GM19193 (cell line): ENCODE data around the gene FNDC3A.

Source experiments
- POLR2A ChIP-seq: IDR thresholded peaks from 4 replicates; pipeline ENCODE4 v1.6.1; 2011; ENCODE audit not compliant: insufficient read depth, insufficient read length; ENCODE audit errors: extremely low read depth

Gene FNDC3A

GRCh38 chr13:48975856-48976575 is at the start of gene FNDC3A:
Gene FNDC3A (plus strand): TSS chr13:48975912. CDS start chr13:49006191, 30,279 bp downstream.
- TF ChIP-seq POLR2A = peak; percentile 75

GRCh38 chr13:48928757-48929430 is 46.8 kb upstream of the FNDC3A start:
- TF ChIP-seq POLR2A = no peak

- no peak for TF ChIP-seq POLR2A
These were observed 44.8 kb upstream of the FNDC3A start for GRCh38 chr13:48930918-48931317.

- no peak for TF ChIP-seq POLR2A
These were observed 37.3 kb upstream of the FNDC3A start for GRCh38 chr13:48938308-48938943.

- no peak for TF ChIP-seq POLR2A
These were observed 36.0 kb upstream of the FNDC3A start for GRCh38 chr13:48939728-48940127.

- no peak for TF ChIP-seq POLR2A
These were observed 33.6 kb upstream of the FNDC3A start for GRCh38 chr13:48942131-48942530.

- no peak for TF ChIP-seq POLR2A
These were observed 31.5 kb upstream of the FNDC3A start for GRCh38 chr13:48944221-48944620.

GRCh38 chr13:48945626-48946025 is 30.1 kb upstream of the FNDC3A start:
- TF ChIP-seq POLR2A = no peak

GRCh38 chr13:48946163-48946562 is 29.5 kb upstream of the FNDC3A start:
- no peak for TF ChIP-seq POLR2A

- no peak for TF ChIP-seq POLR2A
These were observed 25.9 kb upstream of the FNDC3A start for GRCh38 chr13:48949566-48950500.

GRCh38 chr13:48950501-48950875 is 25.2 kb upstream of the FNDC3A start:
- TF ChIP-seq POLR2A = no peak

- TF ChIP-seq POLR2A = no peak
These were observed 21.6 kb upstream of the FNDC3A start for GRCh38 chr13:48954081-48954480.

- no peak for TF ChIP-seq POLR2A
These were observed 20.2 kb upstream of the FNDC3A start for GRCh38 chr13:48955536-48955935.

- TF ChIP-seq POLR2A = no peak
These were observed 14.3 kb upstream of the FNDC3A start for GRCh38 chr13:48961379-48961778.

GRCh38 chr13:48962281-48962680 is 13.4 kb upstream of the FNDC3A start:
- no peak for TF ChIP-seq POLR2A
